Transverse colon (tissue), 4 donors: ENCODE results near the gene PRPS1L1. TPM values are rescaled to one million over a fixed set of nuclear protein-coding genes. Genes with fewer than 3 reads are reported as not detected.

Experiments used
- DNase-seq: peaks from one replicate; pipeline ENCODE4 v3.0.0-alpha.2; 2019
- H3K27ac ChIP-seq, 4 donors: fragments of 200-600 bp; sonication (generic); 2 replicates each; pipeline ENCODE4 v1.5.1; 2016 to 2018; ENCODE audit warnings: inconsistent platforms in 4 of 4
- H3K27me3 ChIP-seq: fragments of 200-600 bp; sonication (generic); 2 replicates; pipeline ENCODE4 v1.5.1; 2017; ENCODE audit warnings: inconsistent platforms
- H3K36me3 ChIP-seq, 4 donors: fragments of 200-600 bp; sonication (generic); 2 replicates each; pipeline ENCODE4 v1.5.1; 2017 to 2019; ENCODE audit warnings: inconsistent platforms in 4 of 4
- H3K4me1 ChIP-seq, 4 donors: fragments of 200-600 bp; sonication (generic); 2 replicates each; pipeline ENCODE4 v1.5.1; 2017 to 2020; ENCODE audit warnings: inconsistent platforms in 4 of 4
- H3K4me3 ChIP-seq, 4 donors: fragments of 200-600 bp; sonication (generic); 1 replicate in 1 of 4; 2 replicates in 3 of 4; pipeline versions ENCODE4 v1.5.1 to v1.6.1; 2017 to 2019; ENCODE audit warnings: inconsistent platforms in 4 of 4
- H3K9me3 ChIP-seq, 2 donors: fragments of 200-600 bp; sonication (generic); 2 replicates each; pipeline ENCODE4 v1.5.1; 2017 to 2019; ENCODE audit warnings: inconsistent platforms in 2 of 2
- CTCF ChIP-seq, 5 experiments: fragments of 200-600 bp in 3 of 5; fragments of 450-650 bp in 2 of 5; sonication (generic) in 3 of 5; IDR thresholded peaks; 1 replicate in 2 of 5; 2 replicates in 3 of 5; pipeline ENCODE4 v1.5.1; 2016 to 2017; ENCODE audit warnings: antibody characterized with exemption in 5 of 5, inconsistent platforms in 3 of 5, mild to moderate bottlenecking in 2 of 5, moderate library complexity in 1 of 5
- EP300 ChIP-seq: sonication (generic); formaldehyde crosslinking; IDR thresholded peaks from one replicate; pipeline ENCODE4 v1.6.1; 2017; ENCODE audit warnings: antibody characterized with exemption, low read depth
- POLR2A ChIP-seq: fragments of 450-650 bp; IDR thresholded peaks from one replicate; pipeline ENCODE4 v1.6.1; 2016; ENCODE audit warnings: antibody characterized with exemption, mild to moderate bottlenecking, moderate library complexity
- POLR2AphosphoS5 ChIP-seq, 3 donors: sonication (generic); formaldehyde crosslinking; IDR thresholded peaks; one replicate each; pipeline ENCODE4 v1.6.1; 2016; ENCODE audit warnings: antibody characterized with exemption in 3 of 3
- WGBS, 2 donors: methylation state at CpG; one replicate each; pipeline ENCODE4 v1.1.5; 2018; ENCODE audit warnings: low coverage in 1 of 2; 5-methylcytosine and 5-hydroxymethylcytosine counted together
- in situ Hi-C, 4 donors: fragments of 200-750 bp; cut with MboI; loops; one replicate each; pipeline versions ENCODE4 v1.15.0 to v1.15.1; 2017; ENCODE audit warnings: low sequenced_read_pairs in 3 of 4, low pct_ligation_motif_present in 1 of 4, low pct_unique_long_range_greater_than_20kb in 1 of 4
- intact Hi-C: fragments of 100-400 bp; cut with DNase I; formaldehyde crosslinking; loops from one replicate; pipeline ENCODE4 v1.15.1; 2023; ENCODE audit warnings: low total_unique reads
- total RNA-seq, 4 donors: library from RNA; depleted of rRNA; stranded (reverse); fragments of >200 nt; gene quantifications; one replicate each; pipeline ENCODE4 v1.1.0, GENCODE V29; 2016

PRPS1L1 gene
- total RNA-seq, 4 donors from 2014 or later = not detected

- Histone ChIP-seq H3K4me3 (no peak overlapping the region), H3K36me3 (no peaks in the 10 kb centered on the region), H3K9me3 (no peaks in the 10 kb centered on the region), H3K27ac (no peak overlapping the region), H3K4me1 (no peaks in the 10 kb centered on the region), H3K27me3 (no peaks in the 10 kb centered on the region)
- TF ChIP-seq CTCF (IDR thresholded peaks at IDR 0.05) (no peak), EP300 (no peak), POLR2AphosphoS5 (IDR thresholded peaks at IDR 0.05) (no peak), POLR2A (no peak)
- in situ Hi-C loops = no loop called here
- no peak for DNase-seq
- intact Hi-C loops = no loop called here
- 83 to 100% methylated on average over 1 to 2 of the region's 2 CpGs for whole genome bisulfite sequencing, 2 donors
Measured at GRCh38 chr7:17976952-17977351, 50.7 kb downstream of the PRPS1L1 start.

Other genes with a start within 250 kb of the PRPS1L1 start
- 10 to 100 TPM; 11.3 to 83.8 (median 69.0) TPM for gene SNX13, start 87.4 kb downstream of the PRPS1L1 start, total RNA-seq